ENCODE results near the gene HOXD11.

HOXD11 gene

GRCh38 chr2:176151442-176152287, 44.6 kb downstream of the HOXD11 start, which contains the start of gene HOXD4:
Gene HOXD4, plus strand, starts transcription at chr2:176151550. Its CDS starts 84 bp downstream, at chr2:176151634.
- DNase-seq: no peak

- no peak for DNase-seq
These were observed 45.5 kb downstream of the HOXD11 start for GRCh38 chr2:176152350-176153181.

GRCh38 chr2:176154576-176155252, 47.6 kb downstream of the HOXD11 start:
- DNase-seq: no peak

GRCh38 chr2:176155356-176156044, 48.4 kb downstream of the HOXD11 start:
- DNase-seq: no peak

- DNase-seq: no peak
These were observed 49.3 kb downstream of the HOXD11 start for GRCh38 chr2:176156301-176156806.

GRCh38 chr2:176156807-176157498, 49.9 kb downstream of the HOXD11 start, which contains the start of gene HOXD3:
Gene HOXD3, plus strand, starts transcription at chr2:176157307. Its CDS starts 11,808 bp downstream, at chr2:176169115.
- DNase-seq: no peak

GRCh38 chr2:176157499-176158185, 50.6 kb downstream of the HOXD11 start:
- no peak for DNase-seq

- DNase-seq: no peak
These were observed 51.1 kb downstream of the HOXD11 start for GRCh38 chr2:176158186-176158591.

- no peak for DNase-seq
These were observed 52.0 kb downstream of the HOXD11 start for GRCh38 chr2:176158855-176159662.

Data from activated naive CD4-positive, alpha-beta T cell treated with anti-CD3 and anti-CD28 coated beads, Interleukin-2, amount 50 U/mL, for 16 hours (primary cell).